Ovary (tissue), 9 donors: Measurements from ENCODE around the gene DES. TPM values are rescaled to one million over a fixed set of nuclear protein-coding genes. Genes with fewer than 3 reads are reported as not detected.
A peak's percentile ranks its signal among the peaks of the same experiment; 100 is the strongest.

Experiments
- DNase-seq, 5 donors: peaks; one replicate each; pipeline ENCODE4 v3.0.0-alpha.2; 2019 to 2020
- H3K27ac ChIP-seq, 2 donors: fragments of 200-600 bp; one replicate each; pipeline versions ENCODE4 v1.5.1 to v1.8.0; 2019 to 2022
- H3K27me3 ChIP-seq: fragments of 200-600 bp; one replicate; pipeline ENCODE4 v1.8.0; 2022
- H3K36me3 ChIP-seq: fragments of 200-600 bp; sonication (generic); one replicate; pipeline ENCODE4 v1.5.1; 2019
- H3K4me1 ChIP-seq: one replicate; pipeline ENCODE4 v1.8.1; 2013; ENCODE audit warnings: mild to moderate bottlenecking, moderate library complexity; ENCODE audit not compliant: insufficient read depth
- H3K4me3 ChIP-seq: fragments of 200-600 bp; sonication (generic); one replicate; pipeline ENCODE4 v1.5.1; 2017
- H3K9me3 ChIP-seq, 2 donors: fragments of 200-600 bp in 1 of 2; sonication (generic) in 1 of 2; one replicate each; pipeline versions ENCODE4 v1.5.1 to v1.8.1; 2013 to 2019; ENCODE audit warnings: mild to moderate bottlenecking in 1 of 2, moderate library complexity in 1 of 2
- CTCF ChIP-seq, 3 donors: fragments of 450-650 bp in 2 of 3; fragments of 200-600 bp in 1 of 3; IDR thresholded peaks; one replicate each; pipeline versions ENCODE4 v1.5.1 to v1.8.0; 2016 to 2022; ENCODE audit warnings: antibody characterized with exemption in 3 of 3, mild to moderate bottlenecking in 1 of 3
- EP300 ChIP-seq: sonication (generic); formaldehyde crosslinking; IDR thresholded peaks from one replicate; pipeline ENCODE4 v1.6.1; 2017; ENCODE audit warnings: antibody characterized with exemption
- POLR2A ChIP-seq: fragments of 450-650 bp; IDR thresholded peaks from one replicate; pipeline ENCODE4 v1.6.1; 2017; ENCODE audit warnings: antibody characterized with exemption, mild to moderate bottlenecking, moderate library complexity
- WGBS, 3 donors: extraction: QIAGEN DNeasy Blood & Tissue Kit in 1 of 3; methylation state at CpG; one replicate each; pipeline versions ENCODE4 v1.1.5 to v1.1.7; 2013 to 2017; 5-methylcytosine and 5-hydroxymethylcytosine counted together
- intact Hi-C, 4 donors: fragments of 100-400 bp; cut with DNase I; formaldehyde crosslinking; loops; one replicate each; pipeline versions ENCODE4 v1.11.0 to v1.15.1; 2022 to 2023
- polyA plus RNA-seq, 2 donors: library from polyadenylated mRNA; stranded (reverse); fragments of 200-250 nt in 1 of 2; fragments of 350-450 nt in 1 of 2; fragmentation: Illumina TruSeq in 1 of 2; extraction: RNeasy Lipid Tissue Mini Kit (QIAGEN cat#74804) in 1 of 2; gene quantifications; one replicate each; pipeline ENCODE4 v1.2.3, GENCODE V29; 2013 to 2014
- total RNA-seq, 7 donors: library from RNA; depleted of rRNA in 2 of 7; stranded (reverse); fragments of >200 nt in 2 of 7; fragmentation: NEBNext Ultra II Directional in 3 of 7; extraction: Animal tissue kit (Norgen Biotek cat#: 25700) in 3 of 7; gene quantifications; one replicate each; pipeline versions ENCODE4 v1.1.0 to v1.2.4, GENCODE V29; 2016 to 2023
- donor health status: DM: no; HTN: no; CAD: no; lungs with moderate emphysema.
- donor health status: DM: no; HTN: no; CAD: no.
- donor health status: Bipolar disorder and iron deficiency.
- donor health status: DM: yes; HTN: yes; CAD: no.
- donor health status: DM: no; HTN: no; CAD: no.
- donor health status: DM: yes; HTN: yes; CAD: no.

DES gene
- total and polyA plus RNA-seq, 9 donors, result 86.5 to 1,061 (median 184) TPM

- intact Hi-C loops, result no loop called here
- no peak for DNase-seq
- H3K9me3 ChIP-seq, result no peaks in the 10 kb centered on the region
- H3K27ac ChIP-seq, result no peak overlapping the region
- peaks cover 2% of the 10 kb centered on the region for H3K4me1 ChIP-seq
- TF ChIP-seq POLR2A, result no peak
- TF ChIP-seq EP300, result no peak
- no peak for TF ChIP-seq CTCF (IDR thresholded peaks at IDR 0.05)
- no peaks in the 10 kb centered on the region for H3K36me3 ChIP-seq
- WGBS, 3 donors, result 82 to 92% (median 91%) methylated on average over 3 of the region's 3 CpGs
- no peaks in the 10 kb centered on the region for H3K27me3 ChIP-seq
- H3K4me3 ChIP-seq, result no peak overlapping the region
These were observed 19.0 kb downstream of the DES start for GRCh38 chr2:219437141-219437540.

DNA sequence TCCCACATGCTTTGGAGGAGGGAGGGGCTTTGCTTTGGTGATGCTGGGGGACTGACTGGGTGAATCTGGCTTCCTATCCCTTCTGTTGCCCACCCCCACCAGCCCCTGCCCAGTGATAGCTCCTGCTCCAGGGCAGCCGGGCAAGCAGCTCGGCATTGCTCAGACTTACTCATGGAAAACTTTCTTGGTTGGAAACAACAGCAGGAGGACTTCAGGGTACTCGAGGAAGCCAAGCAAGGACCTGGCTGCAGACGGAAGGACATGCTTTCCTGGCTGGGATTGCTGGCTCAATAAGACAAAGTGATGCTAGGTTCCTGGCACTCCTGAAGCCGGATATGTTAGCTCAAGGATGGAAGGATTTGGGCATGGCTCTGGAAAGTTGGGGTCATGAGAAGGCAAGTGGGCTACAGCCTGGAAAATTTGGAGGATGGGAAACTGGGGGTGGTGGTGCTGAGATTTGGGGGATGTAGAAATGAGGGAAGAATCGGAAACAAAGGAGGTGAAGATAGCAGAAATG, 19.6 kb downstream of the DES start:
- peak in 1 of 5 donors; percentile 12 for DNase-seq

GRCh38 chr2:219438453-219438852, 20.3 kb downstream of the DES start:
- 87 to 96% (median 89%) methylated on average over 4 of the region's 4 CpGs for WGBS, 3 donors
- no peak overlapping the region for H3K27ac ChIP-seq
- no peak for TF ChIP-seq EP300

More for the DNA sequence above, 19.6 kb downstream of the DES start:
- TF ChIP-seq POLR2A, result no peak
- TF ChIP-seq CTCF (IDR thresholded peaks at IDR 0.05), result no peak
- no peak for TF ChIP-seq EP300
- no peak overlapping the region for H3K4me3 ChIP-seq
- no peaks in the 10 kb centered on the region for H3K9me3 ChIP-seq
- intact Hi-C loops, result no loop called here
- H3K4me1 ChIP-seq, result peaks cover 4% of the 10 kb centered on the region
- 53 to 81% (median 80%) methylated on average over 6 of the region's 6 CpGs for WGBS, 3 donors
- H3K27ac ChIP-seq, result no peak overlapping the region
- H3K27me3 ChIP-seq, result no peaks in the 10 kb centered on the region
- no peaks in the 10 kb centered on the region for H3K36me3 ChIP-seq

DNA sequence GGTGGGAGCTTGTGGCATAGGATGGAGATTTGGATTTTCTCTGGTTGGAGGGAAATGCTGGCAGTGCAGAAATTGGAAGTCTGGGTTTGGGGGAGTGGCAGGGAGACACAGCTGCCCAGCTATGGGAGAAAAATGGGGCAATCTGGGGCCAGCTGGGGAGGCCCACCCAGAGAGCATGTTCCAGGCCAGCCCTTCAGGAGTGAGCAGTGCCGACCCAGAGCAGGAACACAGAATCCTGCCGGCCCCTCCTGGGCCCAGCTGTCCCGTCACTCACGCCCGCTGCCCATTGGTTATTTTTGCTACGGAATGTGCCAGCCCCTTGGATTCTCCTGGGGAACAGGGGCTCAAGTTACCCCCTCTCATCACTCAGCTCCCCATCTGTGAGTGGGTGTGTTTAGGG, 21.3 kb downstream of the DES start:
- TF ChIP-seq EP300 (no peak), POLR2A (no peak), CTCF (IDR thresholded peaks at IDR 0.05) (no peak)
- intact Hi-C loops, result no loop called here
- no peaks in the 10 kb centered on the region for H3K9me3 ChIP-seq
- 37 to 65% (median 64%) methylated on average over 6 of the region's 6 CpGs for WGBS, 3 donors
- no peaks in the 10 kb centered on the region for H3K36me3 ChIP-seq
- H3K4me1 ChIP-seq, result peaks cover 7% of the 10 kb centered on the region
- no peak overlapping the region for H3K4me3 ChIP-seq
- H3K27me3 ChIP-seq, result no peaks in the 10 kb centered on the region
- no peak overlapping the region for H3K27ac ChIP-seq
- DNase-seq, result no peak

More at GRCh38 chr2:219438453-219438852, 20.3 kb downstream of the DES start:
- Histone ChIP-seq H3K36me3 (no peaks in the 10 kb centered on the region), H3K4me3 (no peak overlapping the region), H3K4me1 (peaks cover 7% of the 10 kb centered on the region), H3K27me3 (no peaks in the 10 kb centered on the region), H3K9me3 (no peaks in the 10 kb centered on the region)
- no peak for DNase-seq
- intact Hi-C loops, result no loop called here

- WGBS, 3 donors, result 84 to 89% (median 87%) methylated on average over 6 of the region's 6 CpGs
- Histone ChIP-seq H3K27me3 (no peaks in the 10 kb centered on the region), H3K4me1 (peaks cover 4% of the 10 kb centered on the region), H3K4me3 (peak overlapping the region; percentile 72), H3K27ac (no peak overlapping the region), H3K9me3 (no peaks in the 10 kb centered on the region), H3K36me3 (no peaks in the 10 kb centered on the region)
- DNase-seq, result no peak
- intact Hi-C loops, result no loop called here
- TF ChIP-seq EP300 (no peak), CTCF (IDR thresholded peaks at IDR 0.05) (no peak), POLR2A (no peak)
These were observed 22.4 kb downstream of the DES start for GRCh38 chr2:219440388-219441256.
